HepG2 (cell line): ENCODE results near the gene BAG5. TPM values are rescaled to one million over a fixed set of nuclear protein-coding genes. Genes with fewer than 3 reads are reported as not detected.

Source experiments
- FOXO1 ChIP-seq: sonication (generic); formaldehyde crosslinking; IDR thresholded peaks from 2 replicates; pipeline ENCODE4 v1.4.0; 2020; ENCODE audit warnings: missing genetic modification reagents
- GABPA ChIP-seq, 2 experiments: IDR thresholded peaks; 2 replicates each; pipeline ENCODE4 v1.6.1; 2011 to 2016; ENCODE audit warnings: low read depth in 2 of 2, low read length in 1 of 2, missing biosample characterization in 1 of 2, missing genetic modification characterization in 1 of 2
- GATA4 ChIP-seq: sonication (generic); IDR thresholded peaks from 2 replicates; pipeline ENCODE4 v1.6.1; 2016; ENCODE audit warnings: antibody characterized with exemption, low read depth, borderline replicate concordance
- HINFP ChIP-seq: sonication (generic); formaldehyde crosslinking; IDR thresholded peaks from 2 replicates; pipeline ENCODE4 v1.4.0; 2020; ENCODE audit warnings: low read depth, mild to moderate bottlenecking, missing genetic modification reagents
- KMT2B ChIP-seq: IDR thresholded peaks from 2 replicates; pipeline ENCODE4 v1.6.1; 2016; ENCODE audit warnings: missing genetic modification reagents, missing compliant biosample characterization
- MXD1 ChIP-seq: sonication (generic); formaldehyde crosslinking; IDR thresholded peaks from 2 replicates; pipeline ENCODE4 v1.4.0; 2020; ENCODE audit warnings: mild to moderate bottlenecking, missing genetic modification reagents
- MXD4 ChIP-seq: IDR thresholded peaks from 2 replicates; pipeline ENCODE4 v1.6.1; 2016; ENCODE audit warnings: mild to moderate bottlenecking, missing biosample characterization, missing genetic modification reagents
- POLR2AphosphoS2 ChIP-seq: IDR thresholded peaks from 2 replicates; pipeline ENCODE4 v1.6.1; 2011; ENCODE audit warnings: low read depth, low read length, improper control_type of control experiment
- RBM22 ChIP-seq: fragments of 200-400 bp; formaldehyde crosslinking; optimal IDR thresholded peaks from 2 replicates; pipeline ENCODE3; 2017; ENCODE audit warnings: mild to moderate bottlenecking, low read length, moderate library complexity
- RFX1 ChIP-seq: fragments of 450-650 bp; IDR thresholded peaks from 2 replicates; pipeline ENCODE4 v1.6.1; 2017
- SKIL ChIP-seq: sonication (generic); formaldehyde crosslinking; IDR thresholded peaks from 2 replicates; pipeline ENCODE4 v1.8.0; 2022; ENCODE audit warnings: missing genetic modification reagents, mild to moderate bottlenecking, moderate library complexity, borderline replicate concordance
- SNRNP70 ChIP-seq: fragments of 200-400 bp; formaldehyde crosslinking; IDR thresholded peaks from 2 replicates; pipeline ENCODE4 v1.6.1; 2017; ENCODE audit warnings: mild to moderate bottlenecking, low read depth, low read length, moderate library complexity
- TAF15 ChIP-seq: fragments of 200-400 bp; formaldehyde crosslinking; IDR thresholded peaks from one replicate; pipeline ENCODE4 v1.6.1; 2018; ENCODE audit warnings: mild to moderate bottlenecking, low read depth, low read length; ENCODE audit not compliant: poor library complexity, severe bottlenecking
- UBTF ChIP-seq: sonication (generic); formaldehyde crosslinking; IDR thresholded peaks from 2 replicates; pipeline ENCODE4 v1.4.0; 2020; ENCODE audit warnings: mild to moderate bottlenecking, missing genetic modification reagents
- ZBTB44 ChIP-seq: sonication (generic); formaldehyde crosslinking; IDR thresholded peaks from 2 replicates; pipeline ENCODE4 v1.4.0; 2020; ENCODE audit warnings: missing genetic modification reagents
- ZBTB7A ChIP-seq: sonication (generic); formaldehyde crosslinking; IDR thresholded peaks from 2 replicates; pipeline ENCODE4 v1.8.0; 2022; ENCODE audit warnings: mild to moderate bottlenecking, missing genetic modification reagents
- ZFX ChIP-seq: sonication (generic); formaldehyde crosslinking; IDR thresholded peaks from 2 replicates; pipeline ENCODE4 v1.4.0; 2020; ENCODE audit warnings: mild to moderate bottlenecking, low read depth, missing genetic modification reagents, moderate library complexity
- ZNF430 ChIP-seq: sonication (generic); formaldehyde crosslinking; IDR thresholded peaks from 2 replicates; pipeline ENCODE4 v1.9.0; 2021; ENCODE audit warnings: mild to moderate bottlenecking, missing genetic modification reagents
- ZNF501 ChIP-seq: sonication (generic); formaldehyde crosslinking; IDR thresholded peaks from 2 replicates; pipeline ENCODE4 v1.5.1; 2020; ENCODE audit warnings: mild to moderate bottlenecking, moderate library complexity, missing genetic modification reagents
- polyA plus RNA-seq, 8 experiments: library from polyadenylated mRNA; depleted of rRNA in 3 of 8; stranded (reverse) in 7 of 8; unstranded in 1 of 8; fragments of >200 nt; fragmentation: Illumina TruSeq in 4 of 8; extraction: Trizol in 4 of 8; gene quantifications; 2 replicates each; pipeline versions ENCODE4 v1.2.1 to v1.2.3, GENCODE V29; 2011 to 2016; ENCODE audit warnings: low read depth in 4 of 8, missing spikeins in 1 of 8, mixed read lengths in 1 of 8; ENCODE audit not compliant: insufficient read depth in 1 of 8
- total RNA-seq, 5 experiments: library from RNA; depleted of rRNA; stranded (reverse); fragments of >200 nt; fragmentation: Illumina TruSeq; extraction: Trizol; gene quantifications; 2 replicates each; pipeline ENCODE4 v1.2.3, GENCODE V29; 2016; ENCODE audit warnings: low read depth in 1 of 5

The BAG5 gene
- total and polyA plus RNA-seq, 2 of the 13 experiments (the other 11 are each of a cell fraction or from before 2014, with no cell fraction given) = 3.5 to 21.0 TPM

GRCh38 chr14:103528587-103529382 is 33.7 kb downstream of the BAG5 start, which contains the start of gene TRMT61A (continued):
- TF ChIP-seq UBTF (no peak), RBM22 (no peak), MXD4 (CRISPR knock-in tag) (peak; percentile 99), ZNF501 (CRISPR knock-in tag) (peak; percentile 61), TAF15 (no peak), GABPA (IDR thresholded peaks at IDR 0.05; ENCODE audit: low read depth, low read length) (peak; percentile 70), GABPA (CRISPR knock-in tag; IDR thresholded peaks at IDR 0.05; ENCODE audit: low read depth) (peak; percentile 62; the same call in 1 of the 2 replicates), ZNF430 (CRISPR knock-in tag) (peak; percentile 63; the same call in 1 of the 2 replicates), SKIL (CRISPR knock-in tag) (0 out of 2 replicates have a peak, but pooled peaks have one; percentile 6), ZBTB7A (peak; percentile 28; the same call in 1 of the 2 replicates), ZBTB44 (CRISPR knock-in tag) (no peak), SNRNP70 (no peak), HINFP (CRISPR knock-in tag) (no peak; the same call in 1 of the 2 replicates), MXD1 (CRISPR knock-in tag) (peak; percentile 52; the same call in 1 of the 2 replicates), RFX1 (0 out of 2 replicates have a peak, but pooled peaks have one; percentile 11), POLR2AphosphoS2 (0 out of 2 replicates have a peak, but pooled peaks have one; percentile 57), ZFX (CRISPR knock-in tag) (peak; percentile 58), KMT2B (0 out of 2 replicates have a peak, but pooled peaks have one; percentile 30), FOXO1 (CRISPR knock-in tag) (peak; percentile 50; the same call in 1 of the 2 replicates), GATA4 (peak; percentile 29; the same call in 1 of the 2 replicates)
